Liver (tissue), 3 donors: ENCODE results near the gene ECE1.

ENCODE experiments used
- ATF3 ChIP-seq: IDR thresholded peaks from 2 replicates; pipeline ENCODE4 v1.6.1; 2016; ENCODE audit warnings: antibody characterized with exemption
- CTCF ChIP-seq: fragments of 150-350 bp; IDR thresholded peaks from 2 replicates; pipeline ENCODE4 v1.5.1; 2017; ENCODE audit warnings: improper control_type of control experiment, low read depth, low read length; ENCODE audit not compliant: missing input control
- EGR1 ChIP-seq, 2 donors: IDR thresholded peaks; 2 replicates each; pipeline ENCODE4 v1.6.1; 2016 to 2018; ENCODE audit warnings: antibody characterized with exemption in 2 of 2, low read depth in 2 of 2
- FOXA1 ChIP-seq: IDR thresholded peaks from 2 replicates; pipeline ENCODE4 v1.6.1; 2016; ENCODE audit warnings: antibody characterized with exemption
- GABPA ChIP-seq, 2 donors: IDR thresholded peaks in 1 of 2; conservative IDR thresholded peaks in 1 of 2; 2 replicates each; pipeline ENCODE4 v1.6.1; 2016; ENCODE audit warnings: antibody characterized with exemption in 2 of 2, mild to moderate bottlenecking in 1 of 2, moderate library complexity in 1 of 2
- JUND ChIP-seq, 2 donors: IDR thresholded peaks; 2 replicates each; pipeline ENCODE4 v1.6.1; 2016; ENCODE audit warnings: antibody characterized with exemption in 2 of 2
- MAX ChIP-seq: IDR thresholded peaks from 2 replicates; pipeline ENCODE4 v1.6.1; 2016; ENCODE audit warnings: antibody characterized with exemption
- RAD21 ChIP-seq, 2 donors: IDR thresholded peaks; 2 replicates each; pipeline ENCODE4 v1.6.1; 2016; ENCODE audit warnings: antibody characterized with exemption in 2 of 2, mild to moderate bottlenecking in 2 of 2
- REST ChIP-seq: IDR thresholded peaks from 2 replicates; pipeline ENCODE4 v1.6.1; 2016; ENCODE audit warnings: antibody characterized with exemption, mild to moderate bottlenecking
- SP1 ChIP-seq: IDR thresholded peaks from 2 replicates; pipeline ENCODE4 v1.6.1; 2018; ENCODE audit warnings: antibody characterized with exemption, mild to moderate bottlenecking
- TAF1 ChIP-seq: conservative IDR thresholded peaks from 2 replicates; pipeline ENCODE4 v1.6.1; 2016; ENCODE audit warnings: antibody characterized with exemption, mild to moderate bottlenecking
- YY1 ChIP-seq: IDR thresholded peaks from 2 replicates; pipeline ENCODE4 v1.6.1; 2016; ENCODE audit warnings: antibody characterized with exemption, mild to moderate bottlenecking
- ZBTB33 ChIP-seq: IDR thresholded peaks from 2 replicates; pipeline ENCODE4 v1.6.1; 2016; ENCODE audit warnings: antibody characterized with exemption
- donor health status: healthy.
- donor health status: healthy.

GRCh38 chr1:21317035-21317689 is 26.9 kb upstream of the ECE1 start:
- TF ChIP-seq CTCF (no peak), EGR1 (IDR thresholded peaks at IDR 0.05; ENCODE audit: low read depth in 2 of 2) (no peak), YY1 (no peak), TAF1 (no peak), MAX (no peak), GABPA (IDR thresholded peaks at IDR 0.05 in 1 of 2, conservative IDR thresholded peaks at IDR 0.05 in 1 of 2) (no peak), RAD21 (IDR thresholded peaks at IDR 0.05) (no peak), SP1 (no peak), ATF3 (no peak), REST (no peak), FOXA1 (no peak), JUND (IDR thresholded peaks at IDR 0.05) (peak; percentile 50 to 57), ZBTB33 (no peak)
